RKO (cell line): Measurements from ENCODE around the gene ZNF672.

Experiments used
- DNase-seq: peaks from one replicate; pipeline ENCODE4 v3.0.0-alpha.2; 2016; ENCODE audit warnings: low spot score

ZNF672 gene

GRCh38 chr1:248837045-248837780, 811 bp upstream of the ZNF672 start:
- DNase-seq, result peak; percentile 59

GRCh38 chr1:248838357-248839167, 538 bp downstream of the ZNF672 start:
- DNase-seq, result peak; percentile 78

GRCh38 chr1:248839168-248839555, 1.1 kb downstream of the ZNF672 start:
- DNase-seq, result no peak

GRCh38 chr1:248840946-248841345, 2.9 kb downstream of the ZNF672 start:
- peak; percentile 90 for DNase-seq

GRCh38 chr1:248841702-248842395, 3.8 kb downstream of the ZNF672 start:
- DNase-seq, result peak; percentile 82

GRCh38 chr1:248842781-248843331, 4.8 kb downstream of the ZNF672 start:
- DNase-seq, result no peak

GRCh38 chr1:248843687-248844086, 5.7 kb downstream of the ZNF672 start:
- DNase-seq, result no peak

- DNase-seq, result no peak
Measured at GRCh38 chr1:248844526-248844925, 6.5 kb downstream of the ZNF672 start.

- no peak for DNase-seq
Measured at GRCh38 chr1:248847181-248847955, 9.3 kb downstream of the ZNF672 start.

- DNase-seq, result no peak
Measured at GRCh38 chr1:248847956-248848561, 10.0 kb downstream of the ZNF672 start.

GRCh38 chr1:248848602-248849001, 10.6 kb downstream of the ZNF672 start:
- DNase-seq, result no peak

GRCh38 chr1:248849152-248849551, 11.1 kb downstream of the ZNF672 start:
- peak; percentile 29 for DNase-seq

- DNase-seq, result peak; percentile 54
Measured at GRCh38 chr1:248849637-248850036, 11.6 kb downstream of the ZNF672 start.

- no peak for DNase-seq
Measured at GRCh38 chr1:248850124-248850523, 12.1 kb downstream of the ZNF672 start.

- peak; percentile 38 for DNase-seq
Measured at GRCh38 chr1:248850536-248851251, 12.7 kb downstream of the ZNF672 start.

GRCh38 chr1:248851390-248851789, 13.4 kb downstream of the ZNF672 start:
- DNase-seq, result no peak

- DNase-seq, result no peak
Measured at GRCh38 chr1:248852481-248853405, 14.7 kb downstream of the ZNF672 start.

GRCh38 chr1:248853663-248854375, 15.8 kb downstream of the ZNF672 start:
- no peak for DNase-seq

- DNase-seq, result no peak
Measured at GRCh38 chr1:248855580-248855979, 17.6 kb downstream of the ZNF672 start.
